Erythroblast (primary cell): ENCODE measurements around the gene VPS39.

Experiments
- DNase-seq, 2 experiments: peaks; one replicate each; lab custom pipeline; 2025; lab: John Stamatoyannopoulos, UW
- GATA1 ChIP-seq: IDR thresholded peaks from 2 replicates; pipeline ENCODE4 v1.6.1; 2011; ENCODE audit warnings: low read depth, mild to moderate bottlenecking, control low read depth, low read length, moderate library complexity
- POLR2A ChIP-seq: IDR thresholded peaks from 2 replicates; pipeline ENCODE4 v1.6.1; 2011; ENCODE audit warnings: mild to moderate bottlenecking, low read length

Gene VPS39

DNA sequence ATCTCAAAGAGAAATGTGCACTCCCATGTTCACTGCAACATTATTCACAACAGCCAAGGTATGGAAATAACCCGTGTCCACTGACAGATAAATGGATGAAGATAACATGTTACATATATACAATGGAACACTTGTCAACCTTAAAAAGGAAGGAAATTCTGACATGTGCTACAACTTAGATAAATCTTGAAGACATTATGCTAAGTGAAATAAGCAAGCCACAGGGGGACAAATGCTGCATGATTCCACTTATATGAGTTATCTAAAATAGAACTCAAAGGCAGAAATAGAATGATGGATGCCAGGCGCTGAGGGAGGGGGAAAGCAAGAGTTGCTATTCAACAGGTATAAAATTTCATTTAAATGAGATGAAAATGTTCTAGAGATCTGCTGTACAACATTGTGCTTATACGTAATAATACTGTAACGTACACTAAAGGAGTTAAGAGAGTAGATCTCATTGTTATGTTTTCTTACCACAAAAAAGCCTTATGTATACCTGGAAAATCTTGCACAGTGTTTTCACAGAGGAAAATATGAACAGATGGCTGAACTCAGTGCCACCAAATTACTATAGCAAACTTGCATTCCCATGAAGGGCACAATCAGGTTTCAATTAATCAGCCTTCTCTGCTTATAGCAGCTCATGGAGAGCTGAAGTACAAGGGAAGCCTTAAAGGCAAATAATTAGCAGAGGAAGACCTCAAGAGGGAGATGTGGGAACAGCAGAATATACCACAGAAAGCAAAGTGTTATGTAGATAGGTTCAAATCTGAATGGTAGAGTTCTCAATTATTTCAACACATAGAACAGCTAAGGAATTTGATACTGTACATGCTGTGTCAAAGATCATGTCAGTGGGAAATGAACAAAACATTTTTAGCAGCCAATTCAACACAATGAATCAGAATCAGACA is 8.1 kb upstream of the VPS39 start:
- DNase-seq, result no peak
- no peak for TF ChIP-seq GATA1

DNA sequence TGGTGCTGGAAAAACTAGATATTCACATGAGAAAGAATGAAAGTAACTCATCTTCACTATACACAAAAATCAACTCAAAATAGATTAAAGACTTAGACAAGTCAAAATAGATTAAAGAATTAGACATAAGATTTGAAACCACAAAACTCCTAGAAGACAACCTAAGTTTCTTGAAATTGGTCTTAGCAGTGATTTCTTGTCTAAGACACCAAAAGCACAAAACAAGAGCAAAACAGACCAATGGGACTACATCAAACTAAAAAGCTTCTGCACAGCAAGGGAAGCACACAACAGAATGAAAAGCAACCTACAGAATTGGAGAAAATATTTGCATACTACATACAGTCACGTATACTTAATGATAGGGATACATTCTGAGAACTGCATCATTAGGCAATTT is 6.5 kb upstream of the VPS39 start:
- TF ChIP-seq GATA1 (no peak), POLR2A (no peak)
- DNase-seq, result no peak

DNA sequence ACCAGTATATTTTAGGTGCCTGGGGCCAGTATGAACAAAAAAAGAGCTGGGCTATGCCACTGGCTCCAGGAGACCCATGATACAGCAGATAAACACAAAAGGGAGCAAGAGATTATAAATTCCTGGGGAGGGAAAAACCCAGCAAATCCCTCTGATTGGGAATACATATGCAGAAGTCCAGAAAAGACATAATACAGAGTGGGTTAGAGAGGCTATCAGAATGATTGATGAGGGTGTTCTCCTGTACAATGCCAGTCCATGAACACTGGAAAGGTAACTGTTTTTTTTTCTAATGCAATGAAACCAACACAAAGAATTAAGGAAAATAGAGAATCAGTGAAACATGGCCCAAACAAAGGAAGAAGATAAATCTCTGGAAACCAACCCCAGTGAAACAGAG is 5.4 kb upstream of the VPS39 start:
- no peak for TF ChIP-seq GATA1
- no peak for TF ChIP-seq POLR2A
- no peak for DNase-seq

DNA sequence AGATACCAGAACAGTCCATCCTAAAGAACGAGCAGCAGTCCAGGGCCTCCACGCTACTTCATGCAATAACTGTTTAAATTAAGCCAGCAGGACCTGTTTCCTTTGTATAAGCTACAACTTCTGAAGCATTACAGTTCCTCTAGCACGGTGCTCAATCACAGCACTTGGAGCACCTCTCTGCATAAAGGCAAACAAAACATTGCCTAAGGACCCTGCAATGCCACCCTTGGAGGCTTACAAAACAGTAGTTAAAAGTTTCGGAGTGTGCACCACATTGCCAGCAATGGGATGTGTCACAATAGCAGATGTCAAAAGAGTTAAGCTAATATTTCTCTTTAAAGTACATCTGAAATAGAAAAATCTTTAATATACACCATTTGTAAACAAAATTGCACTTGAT is 2.6 kb upstream of the VPS39 start:
- no peak for TF ChIP-seq GATA1
- TF ChIP-seq POLR2A, result no peak
- DNase-seq, result no peak

DNA sequence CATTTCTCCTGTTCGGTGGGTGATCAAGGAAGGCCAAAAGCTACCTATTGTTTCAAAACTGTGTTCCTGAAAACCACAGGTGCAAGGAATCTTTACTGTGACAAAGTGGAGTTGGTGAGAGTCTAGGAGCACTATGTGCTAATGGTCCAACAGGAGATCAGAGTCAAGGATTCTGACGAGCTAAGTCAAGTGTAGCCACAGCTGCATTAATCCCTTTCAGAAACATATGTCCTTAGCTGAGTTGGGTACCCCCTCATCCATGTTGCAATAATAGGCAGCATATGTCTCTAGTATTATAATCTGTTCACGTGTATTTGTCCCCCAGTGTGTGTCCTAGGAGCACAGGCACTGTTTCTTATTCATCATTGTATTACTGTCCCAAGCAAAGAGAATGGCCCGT is 1.7 kb downstream of the VPS39 start:
- no peak for TF ChIP-seq POLR2A
- no peak for TF ChIP-seq GATA1
- no peak for DNase-seq

DNA sequence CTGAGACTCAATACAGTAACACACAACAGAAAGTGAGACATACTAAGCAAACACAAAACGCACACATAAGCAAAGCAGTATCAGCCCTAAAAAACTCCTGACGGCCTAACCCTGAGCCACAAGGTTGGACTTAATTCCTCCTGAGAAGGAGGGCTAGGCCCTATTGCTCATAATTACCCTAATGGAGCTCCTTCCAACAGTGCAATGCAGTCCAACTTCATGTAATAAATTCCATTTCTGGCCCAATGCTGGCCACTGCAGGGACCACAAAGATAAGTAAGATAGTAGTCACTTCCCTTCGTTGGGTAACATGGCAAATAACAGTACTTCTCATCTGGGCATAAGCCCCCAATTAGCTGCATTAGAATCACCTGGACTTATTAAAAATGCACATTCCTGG is 4.2 kb downstream of the VPS39 start:
- TF ChIP-seq GATA1 (no peak), POLR2A (no peak)
- DNase-seq, result no peak

DNA sequence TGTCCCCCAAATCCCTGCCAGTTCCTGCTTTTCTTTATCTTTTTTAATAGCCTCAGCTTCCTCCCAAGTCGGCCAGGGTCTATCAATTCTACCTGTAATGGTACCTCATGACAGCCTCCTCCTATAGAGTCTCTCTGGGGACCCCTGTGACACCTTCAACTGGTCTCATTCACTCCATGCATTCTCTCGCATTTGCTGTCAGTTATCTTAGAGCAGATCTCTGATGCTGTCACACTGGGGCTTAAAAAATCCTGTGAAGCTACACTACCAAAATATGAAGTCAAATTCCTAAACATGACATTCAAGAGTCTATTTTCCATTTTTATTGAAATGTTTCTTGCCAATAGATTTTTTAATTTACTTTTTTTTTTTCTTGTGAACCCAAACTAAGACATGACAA is 5.5 kb downstream of the VPS39 start:
- TF ChIP-seq POLR2A (no peak), GATA1 (no peak)
- no peak for DNase-seq

DNA sequence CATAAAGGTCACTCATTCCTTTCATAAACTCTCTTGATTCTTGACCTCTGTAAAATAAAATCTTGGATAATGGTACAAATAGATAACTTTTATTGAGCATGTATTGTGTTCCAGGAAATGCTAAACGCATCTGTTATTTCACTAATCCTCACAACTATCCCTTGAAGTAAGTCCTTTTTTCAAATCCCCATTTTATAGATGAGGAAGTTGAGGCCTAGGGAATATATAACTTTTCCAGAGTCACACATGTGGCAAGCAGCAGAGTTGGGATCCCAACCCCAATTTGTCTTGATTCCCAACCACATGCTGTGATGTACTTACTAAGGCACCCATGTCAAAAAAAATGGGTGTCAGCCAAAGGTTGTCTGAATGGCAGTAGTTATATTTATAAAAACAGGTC is 6.3 kb downstream of the VPS39 start:
- no peak for TF ChIP-seq POLR2A
- no peak for TF ChIP-seq GATA1

DNA sequence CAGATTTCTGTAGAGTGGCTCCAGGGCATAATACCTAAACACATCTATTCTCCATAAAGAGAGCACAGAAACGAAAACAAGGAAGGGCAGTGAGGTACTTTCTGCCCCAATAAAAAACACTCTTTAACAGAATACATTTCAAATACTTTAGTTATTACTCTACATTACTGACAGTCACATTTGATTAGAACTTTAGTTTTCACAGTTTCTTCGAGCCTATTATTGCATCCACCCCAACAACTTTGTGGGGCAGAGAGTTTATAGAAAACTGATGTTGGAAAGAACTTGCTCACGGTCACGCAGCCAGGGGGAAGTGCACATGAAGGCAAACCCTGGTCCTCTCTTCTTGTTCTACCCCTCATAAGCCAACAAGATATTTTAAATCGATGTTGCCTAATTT is 9.0 kb downstream of the VPS39 start:
- TF ChIP-seq GATA1 (no peak), POLR2A (no peak)
- DNase-seq, result no peak

More for the DNA sequence above, 6.3 kb downstream of the VPS39 start:
- no peak for DNase-seq

DNA sequence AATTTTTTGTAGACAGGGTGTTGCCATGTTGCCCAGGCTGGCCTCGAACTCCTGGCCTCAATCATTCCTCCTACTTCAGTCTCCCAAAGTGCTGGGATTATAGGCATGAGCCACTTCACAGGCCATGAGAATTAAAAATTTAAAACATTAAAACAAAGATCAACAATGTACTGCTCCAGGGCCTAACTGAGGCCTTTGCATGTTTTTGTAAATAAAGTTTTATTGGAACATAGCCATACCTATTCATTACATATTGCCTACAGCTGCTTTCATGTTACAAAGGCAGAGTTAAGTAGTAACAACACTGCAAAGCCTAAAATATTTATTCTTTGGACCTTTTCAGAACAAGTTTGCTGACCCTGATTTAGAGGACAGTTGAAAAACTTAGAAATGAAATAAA is 9.6 kb downstream of the VPS39 start:
- TF ChIP-seq POLR2A, result no peak
- TF ChIP-seq GATA1, result no peak
- DNase-seq, result no peak

DNA sequence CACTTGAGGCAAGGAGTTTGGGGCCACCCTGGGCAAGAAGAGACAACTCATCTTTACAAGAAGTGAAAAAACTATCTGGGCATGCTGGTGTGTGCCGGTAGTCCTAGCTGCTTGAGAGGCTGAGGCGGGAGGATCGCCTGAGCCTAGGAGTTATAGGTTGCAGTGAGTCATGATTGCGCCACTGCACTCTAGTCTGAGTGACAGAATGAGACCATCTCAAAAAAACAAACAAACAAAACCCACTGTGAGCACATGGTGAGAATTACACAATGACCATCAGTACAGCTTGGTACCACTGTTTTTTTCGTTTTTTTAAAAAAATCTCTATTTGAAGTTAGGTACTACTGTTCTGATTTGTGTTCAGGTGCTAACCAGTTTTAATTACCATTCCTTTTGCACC is 13.6 kb downstream of the VPS39 start:
- DNase-seq, result peak in 1 of 2 experiments; percentile 27
- TF ChIP-seq POLR2A (no peak), GATA1 (no peak)

DNA sequence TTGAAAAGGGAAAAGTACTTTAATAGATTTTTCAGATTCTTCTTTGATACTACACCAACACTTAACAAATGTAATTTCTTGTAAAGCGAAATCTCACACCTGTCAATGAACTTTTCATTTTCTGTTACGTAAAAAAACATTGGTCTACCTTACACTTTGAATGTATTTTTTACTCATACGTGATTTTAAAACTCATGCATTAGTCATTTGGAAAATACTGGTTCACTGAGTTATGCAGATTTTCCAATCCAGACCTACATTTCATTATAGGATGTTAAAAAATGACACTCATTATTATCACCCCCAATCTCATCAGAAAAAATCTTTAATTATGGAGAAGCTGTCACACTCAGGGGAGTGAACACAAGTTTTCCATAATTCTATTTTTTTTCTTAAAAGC is 14.7 kb downstream of the VPS39 start:
- no peak for TF ChIP-seq POLR2A
- no peak for TF ChIP-seq GATA1
- DNase-seq, result no peak

DNA sequence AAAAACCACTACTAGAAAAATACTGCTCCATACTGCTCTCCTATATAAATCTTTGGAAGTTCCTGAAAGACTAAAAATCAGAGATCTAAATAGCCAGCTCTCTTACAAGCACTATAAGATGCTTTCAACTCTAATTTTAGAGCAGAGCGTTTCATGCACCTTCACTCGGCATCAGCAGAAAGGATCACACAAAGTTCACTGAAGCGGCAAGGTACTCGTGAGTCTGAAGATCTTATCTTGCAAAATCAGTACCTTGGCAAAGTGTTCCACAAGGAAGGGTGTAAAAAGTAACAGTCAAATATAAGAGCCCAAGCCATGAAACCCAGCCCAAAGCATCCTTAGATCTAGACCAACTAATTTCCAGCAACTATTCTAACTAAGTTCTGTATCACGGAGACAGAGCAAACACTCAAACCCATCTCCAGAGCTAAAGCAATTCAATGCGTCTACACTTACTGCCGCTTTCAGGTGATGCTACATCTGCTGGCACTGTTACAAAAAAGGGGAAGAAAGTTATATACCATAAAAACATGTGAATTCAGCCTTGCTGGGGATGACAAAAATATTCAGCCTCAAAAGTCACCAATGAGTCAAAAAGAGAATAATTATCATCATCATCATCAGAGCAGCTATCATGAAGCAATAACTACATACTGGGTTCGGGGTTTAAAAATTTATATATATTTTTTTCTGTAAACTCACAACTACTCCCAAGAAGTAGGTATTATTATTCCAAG is 16.3 kb downstream of the VPS39 start:
- no peak for TF ChIP-seq GATA1
- no peak for TF ChIP-seq POLR2A
- no peak for DNase-seq

DNA sequence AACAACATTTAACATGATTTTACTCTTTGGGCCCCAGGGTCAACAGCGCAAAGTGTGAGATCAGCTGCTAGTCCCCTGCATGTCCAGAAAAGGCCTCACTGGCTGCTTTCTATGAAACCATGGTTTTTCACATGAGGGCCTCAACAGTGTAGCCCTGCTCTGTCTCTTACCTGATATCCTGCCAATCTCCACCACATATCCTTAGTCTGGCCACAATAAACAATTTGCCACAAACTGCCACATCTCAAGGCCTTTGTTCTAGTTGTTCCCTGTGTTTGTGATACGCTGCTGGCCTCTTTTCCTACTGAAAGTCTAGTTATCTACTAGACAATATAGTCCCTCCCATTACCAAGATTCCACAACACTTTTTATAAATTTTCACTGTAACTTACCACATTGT is 17.7 kb downstream of the VPS39 start:
- no peak for DNase-seq
- no peak for TF ChIP-seq GATA1
- TF ChIP-seq POLR2A, result no peak
